HG02970 (cell line): Measurements from ENCODE around the gene PLEKHM2.
A peak's percentile ranks its signal among the peaks of the same experiment; 100 is the strongest.

Experiments used
- ATAC-seq: cut with Tn5 transposase; IDR thresholded peaks from one replicate; pipeline ENCODE4 v1.9.1; 2021; ENCODE audit warnings: mild to moderate bottlenecking, moderate library complexity, moderate number of reproducible peaks; ENCODE audit not compliant: unreplicated experiment, low FRiP score

PLEKHM2 gene

DNA sequence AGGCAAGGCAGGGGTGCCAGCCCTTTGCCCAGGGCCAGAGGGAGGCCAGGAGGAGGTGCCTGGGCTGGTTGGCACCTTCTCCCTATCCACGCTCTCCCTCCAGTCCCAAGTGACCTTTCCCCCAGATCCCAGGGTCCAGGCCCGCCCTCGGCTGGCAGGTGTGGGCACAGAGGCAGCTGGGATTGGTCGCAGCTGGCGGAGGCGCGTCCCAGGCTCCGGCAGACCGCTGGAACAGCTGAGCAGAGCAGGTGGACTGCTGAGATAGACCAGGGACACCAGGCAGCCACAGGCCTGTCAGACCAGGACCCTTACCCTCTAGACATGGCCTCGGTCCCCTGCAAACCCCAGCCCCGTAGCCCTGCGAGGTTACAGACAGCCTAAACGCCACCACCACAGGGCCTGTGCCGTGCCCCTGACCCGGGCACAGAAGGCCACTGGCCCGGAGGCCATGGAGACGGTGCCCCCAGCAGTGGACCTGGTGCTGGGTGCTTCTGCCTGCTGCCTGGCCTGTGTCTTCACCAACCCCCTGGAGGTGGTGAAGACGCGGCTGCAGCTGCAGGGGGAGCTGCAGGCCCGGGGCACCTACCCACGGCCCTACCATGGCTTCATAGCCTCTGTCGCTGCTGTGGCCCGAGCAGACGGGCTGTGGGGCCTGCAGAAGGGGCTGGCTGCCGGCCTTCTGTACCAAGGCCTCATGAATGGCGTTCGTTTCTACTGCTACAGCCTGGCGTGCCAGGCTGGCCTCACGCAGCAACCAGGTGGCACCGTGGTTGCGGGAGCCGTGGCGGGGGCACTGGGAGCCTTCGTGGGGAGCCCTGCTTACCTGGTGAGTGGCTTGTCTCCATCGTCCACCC, 52.1 kb downstream of the PLEKHM2 start, which contains the start of gene SLC25A34:
Gene SLC25A34 (plus strand): TSS at position 221 of the 854 bp plus-strand sequence. CDS start 228 bp downstream, at position 449.
- no peak for ATAC-seq

DNA sequence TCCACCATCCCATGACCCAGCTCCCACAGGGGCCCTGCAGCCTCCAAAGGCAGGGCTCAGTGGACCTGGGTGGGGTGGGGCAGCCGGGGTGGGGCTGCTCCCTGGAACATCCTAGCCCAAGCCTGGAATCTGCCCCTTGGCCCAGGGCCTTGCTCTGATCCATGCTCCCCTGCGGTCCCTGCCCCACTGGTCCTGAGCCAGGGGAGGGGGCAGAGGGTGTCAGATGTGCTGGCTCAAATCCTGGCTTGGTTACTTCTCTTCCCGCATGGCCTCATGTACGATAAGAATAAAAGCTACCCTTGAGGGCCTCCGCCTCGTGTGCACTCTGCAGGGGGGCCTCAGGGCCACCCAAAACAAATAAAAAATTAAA, 52.8 kb downstream of the PLEKHM2 start:
- no peak for ATAC-seq

DNA sequence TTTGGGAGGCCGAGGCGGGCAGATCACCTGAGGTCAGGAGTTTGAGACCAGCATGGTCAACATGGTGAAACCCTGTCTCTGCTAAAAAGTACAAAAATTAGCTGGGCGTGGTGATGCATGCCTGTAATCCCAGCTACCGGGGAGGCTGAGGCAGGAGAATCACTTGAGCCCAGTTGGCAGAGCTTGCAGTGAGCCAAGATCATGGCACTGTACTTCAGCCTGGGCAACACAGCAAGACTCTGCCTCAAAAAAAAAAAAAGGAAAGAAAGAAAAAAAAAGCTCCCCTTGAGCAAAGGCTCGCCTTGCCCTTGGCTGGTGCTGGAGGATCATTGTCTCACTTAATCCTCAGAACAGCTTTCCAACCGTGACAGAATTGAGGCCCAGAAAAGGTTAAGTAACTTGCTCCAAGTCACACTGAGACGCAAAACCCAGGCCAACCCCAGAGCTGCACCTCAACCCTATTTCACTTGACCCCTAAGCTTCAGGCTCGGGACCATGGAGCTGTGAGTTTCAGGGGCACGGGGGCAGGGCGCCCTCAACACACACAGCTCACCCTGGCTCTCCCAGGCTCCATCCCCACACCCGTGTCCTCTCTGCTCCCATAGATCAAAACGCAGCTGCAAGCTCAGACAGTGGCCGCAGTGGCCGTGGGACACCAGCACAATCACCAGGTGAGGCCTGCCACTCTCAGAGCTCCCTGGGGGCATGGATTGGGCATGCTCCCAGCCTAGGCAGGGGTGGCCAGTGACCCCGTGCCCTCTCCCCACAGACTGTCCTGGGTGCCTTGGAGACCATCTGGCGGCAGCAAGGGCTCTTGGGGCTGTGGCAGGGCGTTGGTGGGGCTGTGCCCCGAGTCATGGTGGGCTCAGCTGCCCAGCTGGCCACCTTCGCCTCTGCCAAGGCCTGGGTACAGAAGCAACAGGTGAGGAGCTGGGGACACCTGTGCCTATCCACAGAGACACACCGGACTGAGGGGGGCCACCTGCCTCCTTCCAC, 53.5 kb downstream of the PLEKHM2 start:
- ATAC-seq: no peak

DNA sequence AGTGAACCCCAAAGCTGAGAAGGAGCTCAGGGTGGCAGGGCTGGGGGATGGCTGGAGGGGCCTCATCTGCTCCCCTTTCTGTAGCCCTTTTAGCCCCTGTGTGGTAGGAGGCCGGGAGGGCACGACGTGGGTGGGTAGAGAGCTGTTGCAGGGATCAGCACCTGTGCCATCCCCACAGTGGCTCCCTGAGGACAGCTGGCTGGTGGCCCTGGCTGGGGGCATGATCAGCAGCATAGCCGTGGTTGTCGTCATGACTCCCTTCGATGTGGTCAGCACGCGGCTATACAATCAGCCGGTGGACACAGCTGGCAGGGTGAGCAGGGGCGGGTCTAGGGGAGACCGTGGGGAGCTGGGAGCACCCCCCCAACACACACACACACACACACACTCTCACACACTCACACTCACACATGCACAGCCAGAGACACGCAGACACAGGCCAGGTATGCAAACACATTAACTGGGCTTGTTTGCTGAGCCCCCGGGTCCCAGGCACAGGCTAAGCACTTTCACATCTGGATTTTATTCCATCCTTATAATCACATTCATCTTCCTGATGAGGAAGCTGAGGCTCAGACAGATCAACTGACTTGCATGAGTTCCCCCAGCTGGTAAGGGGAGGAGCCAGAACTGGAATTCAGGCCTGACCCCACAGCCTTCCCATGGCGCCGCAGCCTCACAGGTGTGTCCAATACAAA, 54.4 kb downstream of the PLEKHM2 start:
- no peak for ATAC-seq

DNA sequence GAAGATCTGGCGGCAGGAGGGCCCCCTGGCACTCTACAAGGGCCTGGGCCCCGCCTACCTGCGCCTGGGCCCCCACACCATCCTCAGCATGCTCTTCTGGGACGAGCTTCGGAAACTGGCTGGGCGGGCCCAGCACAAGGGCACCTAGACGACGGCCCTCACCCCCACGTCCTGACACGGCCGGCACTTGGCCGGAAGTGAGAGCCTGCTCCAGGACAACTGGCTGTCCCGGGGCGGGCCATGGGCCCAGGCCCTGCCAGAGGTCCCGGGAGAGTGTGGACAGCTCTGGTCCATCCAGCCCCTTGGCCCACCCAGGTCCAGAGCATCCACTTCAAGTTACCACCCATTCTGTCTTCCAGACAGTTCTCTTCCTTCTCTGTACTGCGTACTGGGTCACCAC, 55.1 kb downstream of the PLEKHM2 start:
- no peak for ATAC-seq

DNA sequence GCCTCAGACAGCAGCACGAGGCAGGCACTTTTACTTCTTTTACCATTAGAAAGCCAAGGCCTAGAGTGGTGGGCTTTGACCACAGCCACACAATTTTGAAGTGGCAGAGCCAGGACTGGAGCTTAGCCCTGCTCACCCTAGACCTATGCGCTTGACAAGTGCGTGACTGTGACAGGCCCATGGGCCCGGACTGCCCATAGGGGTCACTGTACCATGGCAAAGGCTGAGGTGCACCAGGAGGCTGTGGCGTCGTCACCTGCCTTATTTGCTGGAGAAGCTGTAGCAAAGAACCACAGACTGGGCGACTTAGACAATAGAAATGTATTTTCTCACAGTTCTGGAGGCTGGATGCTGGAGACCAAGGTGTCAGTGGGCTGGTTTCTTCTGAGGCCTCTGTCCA, 55.6 kb downstream of the PLEKHM2 start:
- no peak for ATAC-seq

DNA sequence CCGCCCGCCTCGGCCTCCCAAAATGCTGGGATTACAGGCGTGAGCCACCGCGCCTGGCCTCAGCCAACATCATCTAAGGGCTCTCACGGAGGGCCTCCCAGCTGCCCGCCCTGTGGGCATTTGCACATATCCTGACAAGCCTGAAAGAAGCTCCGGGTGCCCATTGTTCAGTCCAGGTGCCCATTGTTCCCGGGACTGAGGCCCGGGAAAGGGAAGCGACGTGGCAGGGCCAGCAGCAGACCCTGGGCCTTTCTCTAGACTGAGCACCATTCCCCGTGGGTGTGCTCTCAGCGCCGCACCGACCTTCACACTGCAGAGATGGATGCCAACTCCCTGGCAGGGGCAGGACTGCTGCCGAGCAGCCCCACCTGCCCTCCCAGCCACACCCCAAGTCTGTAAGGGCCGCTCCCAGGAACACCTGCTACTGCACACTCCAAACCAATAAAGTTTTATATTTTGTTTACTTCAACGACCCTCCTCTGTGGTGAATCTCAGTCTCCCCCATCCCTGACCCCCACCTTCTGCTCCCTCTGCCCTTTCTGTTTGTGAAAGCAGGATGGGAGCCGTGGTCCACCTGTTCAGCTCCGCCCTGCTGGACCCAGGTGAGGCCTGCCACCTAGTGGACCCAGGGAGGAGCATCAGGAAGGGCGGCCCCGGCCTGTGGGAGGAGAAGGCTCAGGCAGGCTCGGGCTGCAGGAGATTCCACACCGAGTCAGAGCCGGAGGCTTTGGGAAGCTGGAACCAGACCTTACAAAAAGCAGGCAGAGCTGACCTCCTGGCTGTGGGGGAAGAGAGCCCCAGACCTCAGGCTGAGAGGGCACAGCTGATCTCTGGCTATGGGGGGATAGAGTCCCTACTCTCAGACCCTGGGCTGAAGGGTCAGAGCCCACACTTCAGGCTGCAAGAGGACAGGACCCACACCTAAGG, 57.1 kb downstream of the PLEKHM2 start:
- peak; percentile 66 for ATAC-seq

DNA sequence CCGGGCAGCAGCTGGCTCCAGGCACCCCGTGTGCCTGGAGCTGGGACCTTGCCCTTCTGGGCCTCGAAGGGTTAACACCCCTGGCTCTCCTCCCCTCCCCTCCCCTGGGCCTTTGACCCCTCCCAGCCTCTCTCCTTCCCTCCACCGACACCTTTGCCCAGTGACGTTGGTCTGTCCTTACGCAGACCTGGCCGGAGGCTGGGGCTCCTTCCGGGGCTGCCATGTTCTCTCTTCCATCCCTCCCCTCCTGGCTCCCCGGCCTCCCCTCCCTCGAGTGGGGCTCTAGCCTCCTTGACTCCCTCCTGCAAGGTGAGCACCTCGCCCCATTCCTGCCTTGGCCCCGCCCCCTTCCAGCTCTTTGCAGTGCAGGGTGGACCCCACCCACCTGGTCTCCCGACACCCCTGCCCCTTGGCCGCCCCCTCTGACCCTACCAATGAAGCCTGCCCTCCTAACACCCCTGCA, 58.2 kb downstream of the PLEKHM2 start, which contains the start of gene TMEM82:
Gene TMEM82 (plus strand): TSS at position 161 of the 463 bp plus-strand sequence. CDS start 61 bp downstream, at position 222.
- no peak for ATAC-seq

DNA sequence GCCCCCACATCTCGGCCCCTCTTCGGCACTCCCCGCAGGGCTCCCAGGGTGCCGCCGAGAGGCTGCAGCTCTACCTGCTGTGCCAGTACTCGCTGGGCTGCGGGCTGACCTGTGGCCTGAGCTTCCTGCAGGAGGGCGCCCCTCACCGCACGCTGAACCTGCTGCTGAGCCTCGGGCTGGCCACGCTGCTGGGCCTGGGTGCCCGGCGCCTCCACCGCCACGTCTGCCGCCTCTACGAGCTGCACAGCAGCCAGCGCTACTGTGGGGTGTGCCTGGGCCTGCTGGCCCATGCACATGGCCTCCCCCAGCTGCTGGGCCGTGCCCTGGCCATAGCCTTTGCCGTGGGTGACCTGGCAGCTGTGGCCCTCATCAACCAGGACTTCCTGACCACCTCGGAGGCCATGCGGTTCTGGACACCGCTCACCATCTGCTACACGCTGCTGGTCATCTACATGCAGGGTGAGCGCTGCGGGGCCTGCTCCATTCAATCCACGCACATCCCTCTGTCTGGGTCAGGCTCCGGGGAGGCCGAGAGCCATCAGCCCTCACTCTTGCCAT, 60.1 kb downstream of the PLEKHM2 start:
- no peak for ATAC-seq

DNA sequence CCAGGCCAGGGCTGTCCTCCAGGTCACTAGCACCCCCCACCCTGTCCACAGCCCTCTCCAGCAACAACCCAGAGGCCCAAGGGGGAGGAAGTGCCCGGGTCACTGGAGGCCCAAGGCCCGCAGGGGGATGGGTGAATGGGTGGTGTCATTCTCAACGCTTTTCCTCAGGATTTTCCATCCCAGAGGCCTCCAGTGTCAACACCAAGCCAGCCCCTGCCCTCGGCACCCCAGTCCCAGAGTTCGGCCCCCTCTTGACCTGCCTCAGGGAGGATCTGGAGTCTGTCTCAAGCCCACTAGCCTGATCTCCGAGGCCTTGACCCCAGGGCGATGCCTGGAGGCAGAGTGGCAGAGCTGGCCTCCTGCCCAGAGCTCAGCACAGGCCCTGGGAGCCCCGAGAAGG, 63.3 kb downstream of the PLEKHM2 start:
- ATAC-seq: no peak

DNA sequence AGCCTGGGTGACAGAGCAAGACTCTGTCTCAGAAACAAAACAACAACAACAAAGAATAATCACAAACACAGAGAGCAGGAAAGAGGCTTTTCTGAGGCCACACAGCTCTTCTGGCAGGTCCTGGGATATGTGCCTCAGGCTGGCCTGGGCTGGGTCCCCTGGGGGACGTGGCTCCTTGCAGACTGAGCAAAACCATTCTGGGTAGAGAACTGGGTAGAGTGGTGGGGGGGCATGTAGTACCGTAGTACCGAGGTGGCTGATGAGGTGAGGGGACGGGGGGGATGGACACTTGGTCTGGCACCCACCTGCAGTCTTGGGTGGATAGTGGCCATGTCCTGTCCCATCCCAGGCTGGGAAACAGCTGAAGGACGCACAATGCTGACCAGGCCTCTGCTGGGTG, 64.1 kb downstream of the PLEKHM2 start:
- ATAC-seq: no peak

DNA sequence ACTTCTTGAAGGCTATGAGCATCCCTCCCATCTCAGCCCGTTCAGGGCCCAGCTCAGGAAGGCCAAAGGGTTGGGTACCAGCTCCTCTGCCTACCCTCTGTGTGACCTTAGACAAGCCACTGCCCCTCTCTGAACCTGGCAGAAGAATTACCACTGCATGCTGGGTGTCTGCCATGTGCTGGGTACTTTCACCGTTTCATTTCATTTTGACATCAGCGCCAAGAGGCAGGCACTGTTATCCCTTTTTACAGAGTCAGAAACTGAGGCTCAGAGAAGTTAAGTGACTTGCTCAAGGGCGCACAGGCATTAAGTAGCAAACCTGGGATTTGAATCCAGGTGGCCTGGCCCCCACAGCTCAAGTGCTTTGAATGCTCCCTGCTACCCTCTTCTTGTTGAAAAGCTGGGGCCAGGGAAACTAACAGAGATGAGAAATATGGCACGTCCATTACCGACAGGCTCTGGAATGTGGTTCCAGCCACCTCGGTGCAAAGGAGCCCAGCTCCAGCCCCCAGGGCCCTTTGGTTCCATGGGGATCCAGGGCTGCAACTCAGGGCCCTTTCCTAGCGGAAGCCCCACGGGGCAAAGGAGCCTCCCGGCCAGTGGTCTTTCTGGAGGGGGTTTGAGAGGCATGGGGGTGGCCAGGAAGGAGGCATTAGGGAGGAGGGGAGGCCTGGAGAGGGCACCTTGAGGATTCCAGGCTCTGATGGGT, 64.7 kb downstream of the PLEKHM2 start:
- no peak for ATAC-seq

DNA sequence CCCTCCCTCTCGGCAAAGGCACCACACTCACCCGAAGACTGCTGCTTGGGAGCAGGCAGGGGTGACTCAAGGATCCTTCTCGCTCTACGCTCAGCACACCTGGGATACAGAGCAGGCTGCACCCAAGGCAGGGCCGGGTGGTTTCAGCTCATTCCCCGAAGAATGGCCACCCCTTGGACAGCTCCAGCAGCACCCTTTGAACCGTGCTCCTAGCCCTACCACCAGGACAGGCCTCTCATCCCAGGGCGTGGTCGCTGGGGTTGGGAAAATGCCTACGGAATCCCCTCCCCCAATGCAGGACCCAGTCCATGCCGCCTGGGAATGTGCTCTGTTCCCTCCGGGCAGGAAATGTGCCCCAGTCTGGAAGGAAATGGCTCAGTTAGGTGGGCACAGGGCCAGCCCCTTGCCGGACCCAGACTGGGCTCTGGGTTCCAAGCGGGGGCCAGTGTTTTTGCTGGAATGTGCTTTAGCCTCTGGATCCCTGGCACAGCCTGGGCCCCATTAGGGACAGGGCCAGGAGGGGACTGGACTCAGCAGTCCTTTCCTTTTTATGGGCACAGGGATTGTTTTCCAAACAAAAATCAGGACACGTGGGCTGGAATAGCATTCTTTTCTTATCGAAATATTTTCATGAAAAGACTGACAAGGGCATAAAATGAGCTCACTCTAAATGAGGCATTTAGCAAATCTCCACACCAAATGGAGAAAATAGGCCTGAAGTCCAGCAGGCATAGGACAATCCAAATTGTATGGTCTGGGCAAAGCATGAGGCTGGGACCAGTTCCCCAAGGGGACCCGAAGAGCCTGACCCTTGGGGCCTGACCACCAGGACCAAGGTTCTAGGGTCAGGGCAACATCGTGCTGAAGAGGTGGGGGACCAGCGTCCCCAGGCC, 65.5 kb downstream of the PLEKHM2 start:
- no peak for ATAC-seq

DNA sequence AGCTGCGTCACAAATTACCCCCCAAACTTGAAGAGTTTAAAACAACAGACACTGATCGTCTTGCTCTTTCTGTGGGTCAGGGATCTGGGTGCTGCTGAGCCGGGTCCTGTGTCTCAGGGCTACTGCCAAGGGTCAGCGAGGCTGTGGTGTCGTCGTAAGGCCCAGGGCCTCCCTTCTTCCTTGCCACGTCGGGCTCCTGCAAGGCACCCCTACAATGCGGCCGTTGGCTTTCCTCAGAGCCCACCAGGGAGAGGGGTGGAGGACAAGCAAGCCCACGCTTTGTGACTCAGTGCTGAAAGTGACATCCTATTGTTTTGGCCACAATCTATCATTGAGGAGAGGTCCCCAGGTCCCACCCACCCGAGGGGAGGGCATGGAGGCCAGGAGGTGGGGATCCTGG, 66.8 kb downstream of the PLEKHM2 start:
- no peak for ATAC-seq

DNA sequence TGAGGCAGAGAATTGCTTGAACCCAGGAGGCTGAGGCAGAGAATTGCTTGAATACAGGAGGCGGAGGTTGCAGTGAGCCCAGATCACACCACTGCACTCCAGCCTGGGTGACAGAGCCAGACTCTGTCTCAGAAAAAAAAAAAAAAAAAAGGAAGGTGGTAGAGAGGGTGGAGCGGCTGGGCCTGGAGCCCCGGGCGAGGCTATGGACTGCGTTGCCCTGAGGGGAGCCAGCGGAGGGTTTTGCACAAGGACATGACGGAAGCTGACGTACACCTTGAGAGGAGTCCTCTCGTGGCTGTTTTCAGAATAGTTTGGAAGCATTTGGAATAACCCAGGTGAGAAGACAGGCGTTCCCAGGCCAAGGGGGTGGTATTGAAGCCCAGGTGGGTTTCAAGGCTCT, 67.6 kb downstream of the PLEKHM2 start:
- ATAC-seq: no peak

DNA sequence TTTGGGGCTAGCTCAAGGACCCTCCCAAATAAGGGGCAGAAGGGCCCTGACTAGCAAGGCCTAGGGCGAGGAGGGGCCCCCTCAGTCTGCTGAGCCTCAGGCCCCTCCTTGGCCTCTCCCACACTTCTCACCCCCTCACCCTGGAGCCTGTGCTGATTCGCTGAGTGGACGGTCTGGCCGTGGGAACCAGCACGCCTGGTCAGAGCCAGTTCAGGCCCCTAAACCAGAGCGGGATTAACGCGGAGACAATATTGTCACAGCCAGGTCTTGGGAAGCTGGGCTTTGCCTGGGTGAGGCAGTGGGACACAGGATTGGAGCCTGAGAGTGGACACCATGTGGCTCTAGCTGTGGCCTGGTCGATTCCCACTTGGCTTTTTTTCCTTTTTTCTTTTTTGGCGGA, 69.7 kb downstream of the PLEKHM2 start:
- ATAC-seq: no peak

DNA sequence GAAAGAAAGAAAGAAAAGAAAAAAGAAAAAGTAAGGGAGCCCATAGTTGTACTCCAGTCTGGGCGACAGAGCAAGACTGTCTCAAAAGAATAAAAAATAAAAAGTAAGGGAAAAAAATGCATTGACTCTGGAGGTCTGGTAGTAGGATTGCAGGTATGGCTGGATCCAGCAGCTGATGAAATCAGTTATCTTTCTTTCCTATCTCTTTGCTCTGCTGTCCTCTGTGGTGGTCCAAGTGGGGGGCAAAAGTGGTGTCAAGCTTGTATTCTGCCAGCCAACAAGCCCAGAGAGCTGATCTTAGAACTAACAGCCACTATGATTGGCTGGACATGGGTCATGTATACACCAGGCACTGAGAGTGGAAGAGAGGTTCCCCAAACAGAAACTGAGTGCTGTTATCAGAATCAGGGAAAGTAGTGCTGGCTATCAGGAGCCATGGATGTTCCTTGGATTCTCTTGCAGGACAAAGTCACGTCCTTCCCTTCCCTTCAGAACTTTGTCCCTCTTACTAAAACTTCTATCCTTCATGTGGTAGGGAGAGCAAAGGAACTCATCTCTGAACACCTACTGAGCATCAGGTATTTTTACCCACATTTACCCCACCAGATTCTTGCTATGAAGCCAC, 71.0 kb downstream of the PLEKHM2 start:
- ATAC-seq: no peak
